ENCODE data around the gene IFIT3. TPM values are rescaled to one million over a fixed set of nuclear protein-coding genes. Genes with fewer than 3 reads are reported as not detected.
"Not testable (repeated sequence)": the region's sequence is repeated elsewhere in the genome, so short reads cannot be mapped to it uniquely, and the experiment has no call there.

IFIT3 gene
- total RNA-seq, 1 donor from 2014 or later, result 11.2 TPM

DNA sequence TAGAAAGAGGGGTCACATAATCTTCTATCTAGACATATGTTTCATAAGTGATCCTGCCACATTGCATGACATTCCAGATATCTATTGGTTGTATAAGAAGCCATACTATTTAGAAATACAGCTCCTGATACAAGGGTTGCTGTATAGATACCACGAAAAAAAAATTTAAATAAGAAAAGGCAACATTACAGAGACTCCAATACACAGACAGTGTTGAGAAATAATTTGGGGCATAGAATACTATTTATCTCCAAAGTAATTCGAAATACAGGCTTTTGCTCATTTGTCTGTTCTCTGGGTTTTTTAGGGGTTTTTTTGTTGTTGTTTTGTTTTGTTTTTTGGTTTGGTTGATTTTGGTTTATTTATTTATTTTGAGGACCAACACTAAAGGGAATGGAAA lies 23.4 kb upstream of the IFIT3 start:
- no peak for DNase-seq

DNA sequence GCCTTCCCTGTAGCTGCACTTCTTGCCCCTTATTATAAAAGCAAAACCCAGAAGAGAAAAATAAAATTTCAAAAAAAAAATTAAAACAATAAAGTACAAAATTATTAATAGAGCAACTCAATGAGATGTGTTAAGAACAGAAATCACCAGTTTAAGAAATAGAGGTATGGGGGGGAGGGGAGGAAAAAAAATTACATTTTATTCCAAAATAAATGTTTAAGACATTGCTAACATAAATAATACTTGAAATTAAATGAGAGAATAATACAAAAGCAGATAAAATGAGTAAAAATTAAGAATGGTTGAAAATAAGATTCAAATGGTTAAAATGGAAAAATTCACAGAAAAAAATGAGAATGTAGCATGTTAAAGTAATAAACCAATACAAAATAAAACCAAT lies 22.9 kb upstream of the IFIT3 start:
- no peak for DNase-seq

DNA sequence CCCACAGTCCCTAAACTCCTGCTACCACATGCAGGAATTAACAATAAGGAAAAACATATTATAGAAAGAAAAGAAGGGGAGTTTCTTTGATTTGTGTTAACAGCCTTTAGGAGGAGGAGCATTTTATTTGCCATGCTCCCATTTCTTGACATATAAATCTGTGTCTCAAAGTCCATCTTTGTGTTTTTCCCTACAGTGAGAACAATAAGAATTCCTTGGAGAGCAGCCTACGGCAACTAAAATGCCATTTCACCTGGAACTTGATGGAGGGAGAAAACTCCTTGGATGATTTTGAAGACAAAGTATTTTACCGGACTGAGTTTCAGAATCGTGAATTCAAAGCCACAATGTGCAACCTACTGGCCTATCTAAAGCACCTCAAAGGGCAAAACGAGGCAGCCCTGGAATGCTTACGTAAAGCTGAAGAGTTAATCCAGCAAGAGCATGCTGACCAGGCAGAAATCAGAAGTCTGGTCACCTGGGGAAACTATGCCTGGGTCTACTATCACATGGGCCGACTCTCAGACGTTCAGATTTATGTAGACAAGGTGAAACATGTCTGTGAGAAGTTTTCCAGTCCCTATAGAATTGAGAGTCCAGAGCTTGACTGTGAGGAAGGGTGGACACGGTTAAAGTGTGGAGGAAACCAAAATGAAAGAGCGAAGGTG lies 21.9 kb upstream of the IFIT3 start:
- DNase-seq, result no peak

DNA sequence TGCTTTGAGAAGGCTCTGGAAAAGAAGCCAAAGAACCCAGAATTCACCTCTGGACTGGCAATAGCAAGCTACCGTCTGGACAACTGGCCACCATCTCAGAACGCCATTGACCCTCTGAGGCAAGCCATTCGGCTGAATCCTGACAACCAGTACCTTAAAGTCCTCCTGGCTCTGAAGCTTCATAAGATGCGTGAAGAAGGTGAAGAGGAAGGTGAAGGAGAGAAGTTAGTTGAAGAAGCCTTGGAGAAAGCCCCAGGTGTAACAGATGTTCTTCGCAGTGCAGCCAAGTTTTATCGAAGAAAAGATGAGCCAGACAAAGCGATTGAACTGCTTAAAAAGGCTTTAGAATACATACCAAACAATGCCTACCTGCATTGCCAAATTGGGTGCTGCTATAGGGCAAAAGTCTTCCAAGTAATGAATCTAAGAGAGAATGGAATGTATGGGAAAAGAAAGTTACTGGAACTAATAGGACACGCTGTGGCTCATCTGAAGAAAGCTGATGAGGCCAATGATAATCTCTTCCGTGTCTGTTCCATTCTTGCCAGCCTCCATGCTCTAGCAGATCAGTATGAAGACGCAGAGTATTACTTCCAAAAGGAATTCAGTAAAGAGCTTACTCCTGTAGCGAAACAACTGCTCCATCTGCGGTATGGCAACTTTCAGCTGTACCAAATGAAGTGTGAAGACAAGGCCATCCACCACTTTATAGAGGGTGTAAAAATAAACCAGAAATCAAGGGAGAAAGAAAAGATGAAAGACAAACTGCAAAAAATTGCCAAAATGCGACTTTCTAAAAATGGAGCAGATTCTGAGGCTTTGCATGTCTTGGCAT lies 21.1 kb upstream of the IFIT3 start:
- DNase-seq, result no peak

DNA sequence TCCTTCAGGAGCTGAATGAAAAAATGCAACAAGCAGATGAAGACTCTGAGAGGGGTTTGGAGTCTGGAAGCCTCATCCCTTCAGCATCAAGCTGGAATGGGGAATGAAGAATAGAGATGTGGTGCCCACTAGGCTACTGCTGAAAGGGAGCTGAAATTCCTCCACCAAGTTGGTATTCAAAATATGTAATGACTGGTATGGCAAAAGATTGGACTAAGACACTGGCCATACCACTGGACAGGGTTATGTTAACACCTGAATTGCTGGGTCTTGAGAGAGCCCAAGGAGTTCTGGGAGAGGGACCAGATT lies 20.6 kb upstream of the IFIT3 start:
- DNase-seq, result no peak

DNA sequence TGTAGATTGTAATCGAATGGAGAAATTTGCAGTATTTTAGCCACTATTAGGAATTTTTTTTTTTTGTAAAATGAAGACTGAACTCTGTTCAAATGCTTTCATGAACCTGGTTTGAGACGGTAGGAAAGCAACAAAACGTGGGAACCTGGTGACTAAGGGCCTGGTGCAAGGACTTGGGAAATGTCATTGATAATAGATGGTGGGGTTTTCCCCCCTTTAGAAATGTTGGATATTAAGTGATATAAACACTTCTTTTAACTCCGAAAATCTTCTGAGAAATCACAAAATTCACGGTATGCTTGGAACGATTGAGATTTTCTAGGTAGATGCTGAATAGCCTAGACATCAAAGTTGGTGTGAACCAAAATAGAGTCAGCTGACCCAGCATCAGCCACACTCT lies 19.5 kb upstream of the IFIT3 start:
- DNase-seq, result no peak

DNA sequence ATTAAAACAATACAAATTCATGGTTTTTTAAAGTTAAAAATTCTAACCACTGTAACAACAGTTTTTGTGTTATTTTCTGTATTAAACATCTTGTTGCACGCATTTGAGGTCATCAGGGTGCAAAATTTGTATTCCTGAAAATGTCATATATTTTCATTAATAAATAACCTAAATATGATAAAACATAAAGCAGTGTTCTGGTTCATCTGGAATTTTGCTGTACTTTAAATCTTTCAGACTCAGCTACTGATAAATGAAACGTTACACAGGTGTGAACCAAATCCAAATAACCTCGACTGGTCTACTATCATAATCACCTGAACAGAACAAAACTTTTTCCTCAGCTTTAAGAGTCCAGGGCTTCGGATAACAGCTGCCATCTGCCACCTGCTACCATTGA lies 19.1 kb upstream of the IFIT3 start:
- no peak for DNase-seq

DNA sequence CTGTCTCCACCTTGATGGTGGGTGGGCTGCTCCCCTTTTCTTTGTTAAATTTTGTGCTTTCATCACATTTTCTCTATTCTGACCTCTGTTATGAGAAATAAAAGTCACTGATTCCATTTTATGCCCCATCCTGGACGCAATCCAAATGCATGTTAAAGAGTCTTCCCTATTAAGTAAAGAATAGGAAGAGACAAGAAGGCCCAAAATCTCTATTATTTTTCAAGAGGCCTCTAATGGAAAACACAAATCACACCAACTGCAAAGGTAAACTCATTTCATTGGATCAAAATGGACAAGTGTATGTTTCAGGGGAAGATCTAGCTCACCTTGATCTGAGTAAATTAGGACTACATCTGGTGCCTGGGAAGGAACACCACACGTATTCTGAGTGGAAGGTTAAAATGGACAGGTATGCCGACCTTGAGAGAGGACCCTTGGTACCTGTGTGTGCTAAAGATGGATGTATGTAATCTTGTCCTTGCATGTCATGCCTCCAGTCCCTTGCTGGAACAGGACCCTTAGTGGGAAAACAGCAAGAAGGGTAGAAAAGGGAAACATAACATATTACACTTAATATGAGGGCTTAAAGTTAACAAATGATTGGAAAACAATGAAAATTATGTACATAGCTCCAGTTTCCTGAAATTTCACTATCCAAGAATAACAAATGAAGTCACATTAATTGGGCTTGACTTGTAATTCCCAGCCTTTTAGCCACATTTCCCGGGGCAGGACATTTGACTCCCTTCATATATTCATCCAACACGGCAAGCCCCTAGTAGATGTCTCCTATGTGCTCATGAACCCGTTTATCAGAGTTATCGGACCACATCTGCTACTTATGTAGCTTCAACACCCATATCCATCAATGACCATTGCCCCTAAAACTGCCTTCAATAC lies 18.4 kb upstream of the IFIT3 start:
- DNase-seq, result no peak

DNA sequence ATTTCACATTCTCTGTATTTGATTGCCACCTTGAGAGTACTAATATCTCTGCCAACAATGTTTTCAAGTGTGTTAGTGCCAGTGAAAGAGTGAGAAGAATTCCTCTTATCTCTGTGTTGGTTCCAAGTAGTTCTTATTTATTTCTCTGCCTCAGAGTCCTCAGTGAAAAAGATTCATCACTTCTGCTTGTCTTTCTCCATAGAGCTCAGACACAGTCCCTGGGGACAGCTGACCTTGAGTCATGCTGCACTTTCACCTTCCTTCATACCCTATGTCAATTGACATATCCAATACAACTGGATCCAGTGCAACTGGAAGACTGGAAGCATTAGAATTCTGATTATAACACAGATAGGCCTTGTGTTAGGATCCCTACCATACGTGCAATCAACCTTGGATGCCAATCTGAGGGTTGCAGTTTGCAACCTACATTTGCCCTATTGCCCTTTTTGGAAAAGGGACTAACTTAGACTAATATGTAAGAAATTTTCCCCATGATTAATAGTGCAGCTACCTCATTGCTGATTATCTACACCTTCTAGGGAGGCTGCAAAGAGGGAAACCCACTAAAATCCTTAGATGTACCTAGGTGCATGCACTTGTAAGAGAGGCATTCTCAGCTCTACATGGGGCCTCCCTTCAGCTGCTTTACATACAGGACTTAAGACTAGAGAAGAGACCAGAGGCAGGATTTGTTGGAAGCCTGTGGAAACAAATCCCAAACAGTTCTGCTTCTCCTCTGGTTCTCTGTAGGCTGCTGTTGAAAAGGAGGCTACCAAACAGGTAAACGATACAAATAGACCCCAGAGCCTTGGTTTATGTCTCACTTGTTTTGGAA lies 17.5 kb upstream of the IFIT3 start:
- DNase-seq, result no peak

DNA sequence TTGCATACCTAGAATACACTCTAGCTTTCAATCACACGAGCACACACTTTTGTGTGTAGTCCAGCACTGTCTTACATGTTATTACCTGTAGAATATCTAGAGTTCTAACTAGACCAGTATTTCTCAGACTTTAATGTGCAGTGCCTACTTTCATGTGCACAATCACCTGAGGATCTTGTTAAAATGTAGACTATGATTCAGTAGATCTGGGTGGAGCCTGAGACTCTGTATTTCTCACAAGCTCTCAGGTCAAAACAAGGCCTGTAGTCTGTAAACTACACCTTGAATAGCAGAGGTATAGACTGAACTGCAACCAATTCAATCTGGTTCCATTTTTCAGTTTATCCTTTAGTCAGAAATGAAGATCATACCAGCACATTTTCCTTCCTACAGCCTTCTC lies 14.8 kb upstream of the IFIT3 start:
- no peak for DNase-seq

DNA sequence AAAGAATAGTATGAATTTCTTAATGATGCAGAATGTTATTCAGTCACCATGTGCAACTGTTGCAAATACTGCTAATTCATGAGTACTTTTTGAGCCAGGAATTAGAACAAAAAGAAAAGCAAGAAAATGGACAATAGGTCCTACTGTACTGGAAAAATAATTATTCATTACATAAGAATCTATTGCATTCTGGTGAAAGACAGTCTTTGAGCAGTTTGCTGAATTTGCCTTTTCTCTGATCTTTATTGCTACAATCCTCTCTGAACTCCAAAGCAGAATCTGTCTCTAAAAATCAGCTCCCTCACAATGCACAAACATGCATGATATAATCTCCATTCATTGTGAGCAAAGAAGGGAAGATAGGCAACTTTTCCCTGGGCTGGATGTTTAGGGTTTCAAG lies 13.1 kb upstream of the IFIT3 start:
- peak; percentile 13 for DNase-seq

DNA sequence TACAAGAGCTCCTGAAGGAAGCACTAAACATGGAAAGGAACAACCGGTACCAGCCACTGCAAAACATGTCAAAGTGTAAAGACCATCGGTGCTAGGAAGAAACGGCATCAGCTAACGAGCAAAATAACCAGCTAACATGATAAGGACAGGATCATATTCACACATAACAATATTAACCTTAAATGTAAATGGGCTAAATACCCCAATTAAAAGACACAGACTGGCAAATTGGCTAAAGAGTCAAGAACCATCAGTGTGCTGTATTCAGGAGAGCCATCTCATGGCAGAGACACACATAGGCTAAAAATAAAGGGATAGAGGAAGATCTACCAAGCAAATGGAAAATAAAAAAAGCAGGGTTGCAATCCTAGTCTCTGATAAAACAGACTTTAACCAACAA lies 9.8 kb upstream of the IFIT3 start:
- not testable (repeated sequence) for DNase-seq

DNA sequence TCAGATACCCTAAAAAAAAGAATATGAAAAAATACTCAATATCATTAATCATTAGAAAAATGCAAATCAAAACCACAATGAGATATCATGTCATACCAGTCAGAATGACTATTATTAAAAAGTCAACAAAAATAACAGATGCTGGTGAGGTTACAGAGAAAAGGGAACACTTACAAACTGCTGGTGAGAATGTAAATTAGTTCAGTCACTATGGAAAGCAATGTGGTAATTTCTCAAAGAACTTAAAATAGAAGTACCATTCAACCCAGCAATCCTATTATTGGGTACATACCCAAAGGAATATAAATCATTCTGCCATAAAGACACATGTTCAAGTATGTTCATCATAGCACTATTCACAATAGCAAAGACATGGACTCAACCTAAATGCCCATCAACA lies 2.7 kb upstream of the IFIT3 start:
- DNase-seq, result not testable (repeated sequence)

DNA sequence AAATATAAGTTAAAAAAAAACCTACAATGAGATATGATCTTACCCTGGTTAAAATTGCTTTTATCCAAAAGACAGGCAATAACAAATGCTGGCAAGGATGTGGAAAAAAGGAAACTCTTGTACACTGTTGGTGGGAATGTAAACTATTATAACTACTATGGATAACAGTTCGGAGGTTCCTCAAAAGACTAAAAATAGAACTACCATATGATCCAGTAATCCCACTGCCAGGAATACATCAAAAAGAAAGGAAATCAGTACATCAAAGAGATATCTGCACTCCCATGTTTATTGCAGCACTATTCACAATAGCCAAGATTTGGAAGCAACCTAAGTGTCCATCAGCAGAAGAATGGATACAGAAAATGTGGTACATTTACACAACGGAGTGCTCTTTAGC lies 1.9 kb upstream of the IFIT3 start:
- not testable (repeated sequence) for DNase-seq

DNA sequence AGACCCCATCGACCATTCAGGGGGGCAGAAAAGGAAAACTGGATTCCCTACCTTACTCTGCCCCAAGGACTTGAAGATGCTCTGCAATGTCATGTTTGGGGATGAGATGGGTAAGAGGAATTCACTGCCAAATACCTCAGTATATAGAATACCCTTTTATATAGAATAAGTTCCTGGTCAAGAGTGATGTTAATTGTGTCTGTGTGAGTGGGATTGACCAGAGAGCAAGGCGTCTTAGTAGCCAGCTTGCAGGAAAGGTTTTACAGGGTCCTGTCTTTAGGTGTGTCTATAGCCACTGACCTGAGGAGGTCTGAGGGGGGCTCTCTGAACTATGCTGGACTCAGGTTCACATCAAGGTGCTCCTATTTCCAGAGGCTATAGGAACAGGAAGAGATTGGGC lies 1.4 kb downstream of the IFIT3 start:
- no peak for DNase-seq

DNA sequence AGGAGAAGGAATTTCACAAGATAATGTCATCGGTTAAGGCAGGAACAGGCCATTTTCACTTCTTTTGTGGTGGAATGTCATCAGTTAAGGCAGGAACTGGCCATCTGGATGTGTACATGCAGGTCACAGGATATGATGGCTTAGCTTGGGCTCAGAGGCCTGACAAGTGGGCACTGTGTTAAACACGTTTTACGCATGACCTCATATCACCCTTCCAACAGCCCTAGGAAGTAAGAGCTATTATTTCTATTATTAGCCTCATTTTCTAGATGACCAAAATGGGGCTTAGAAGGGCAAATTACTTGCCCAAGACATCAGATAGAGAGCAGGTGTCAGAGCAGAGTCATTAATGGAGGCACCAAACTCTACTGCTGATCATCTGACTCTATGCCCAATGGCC lies 2.2 kb downstream of the IFIT3 start:
- DNase-seq, result not testable (repeated sequence)

DNA sequence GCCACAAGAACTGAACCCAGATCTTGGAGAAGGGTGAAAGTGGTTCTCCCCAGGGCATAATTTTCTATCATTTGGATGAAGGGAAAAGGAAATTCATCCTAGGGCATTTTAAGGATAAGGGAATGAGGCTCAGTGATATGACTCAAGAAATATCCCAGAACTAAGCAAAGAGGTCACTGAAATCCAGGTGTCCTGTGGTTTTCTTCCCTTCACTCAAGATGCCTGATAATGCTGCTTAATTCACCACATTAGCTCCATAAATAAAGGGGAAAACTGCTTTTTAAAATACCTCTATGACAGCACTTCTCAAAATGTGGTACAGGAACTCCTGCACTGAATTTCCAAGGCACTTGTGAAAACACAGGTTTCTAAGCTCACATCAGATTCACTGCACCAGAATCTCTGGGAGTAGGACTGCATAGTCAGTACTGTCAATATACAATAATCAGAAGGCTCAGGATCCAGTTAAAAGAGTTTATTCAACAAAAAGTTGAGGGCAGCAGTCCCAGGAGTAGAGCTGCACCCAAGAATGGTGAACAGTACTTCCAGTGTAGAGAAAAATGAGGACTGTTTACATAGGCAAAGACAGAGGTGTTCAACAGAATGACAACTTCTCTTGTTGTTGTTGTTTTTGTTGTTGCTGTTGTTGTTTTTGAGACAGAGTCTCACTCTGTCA lies 2.9 kb downstream of the IFIT3 start:
- no peak for DNase-seq

DNA sequence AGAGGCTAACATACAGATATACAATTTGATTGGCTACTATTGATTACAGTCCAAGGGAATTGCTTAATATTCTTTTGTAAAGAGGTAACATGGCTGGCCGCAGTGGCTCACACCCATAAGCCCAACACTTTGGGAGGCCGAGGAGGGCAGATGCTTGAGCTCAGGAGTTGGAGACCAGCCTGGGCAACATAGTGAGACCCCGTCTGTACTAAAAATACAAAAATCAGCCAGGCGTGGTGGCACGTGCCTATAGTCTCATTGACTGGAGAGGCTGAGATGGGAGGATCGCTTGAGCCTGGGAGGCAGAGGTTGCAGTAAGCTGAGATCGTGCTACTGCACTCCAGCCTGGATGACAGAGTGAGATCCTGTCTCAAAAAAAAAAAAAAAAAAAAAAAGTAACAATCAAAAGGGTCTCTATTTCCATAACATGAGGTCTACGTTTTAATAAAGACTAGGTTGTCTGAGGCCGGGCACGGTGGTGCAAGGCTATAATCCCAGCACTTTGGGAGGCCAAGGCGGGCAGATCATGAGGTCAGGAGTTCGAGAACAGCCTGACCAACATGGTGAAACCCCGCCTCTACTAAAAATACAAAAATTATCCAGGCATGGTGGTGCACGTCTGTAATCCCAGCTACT lies 3.8 kb downstream of the IFIT3 start:
- DNase-seq, result not testable (repeated sequence)

DNA sequence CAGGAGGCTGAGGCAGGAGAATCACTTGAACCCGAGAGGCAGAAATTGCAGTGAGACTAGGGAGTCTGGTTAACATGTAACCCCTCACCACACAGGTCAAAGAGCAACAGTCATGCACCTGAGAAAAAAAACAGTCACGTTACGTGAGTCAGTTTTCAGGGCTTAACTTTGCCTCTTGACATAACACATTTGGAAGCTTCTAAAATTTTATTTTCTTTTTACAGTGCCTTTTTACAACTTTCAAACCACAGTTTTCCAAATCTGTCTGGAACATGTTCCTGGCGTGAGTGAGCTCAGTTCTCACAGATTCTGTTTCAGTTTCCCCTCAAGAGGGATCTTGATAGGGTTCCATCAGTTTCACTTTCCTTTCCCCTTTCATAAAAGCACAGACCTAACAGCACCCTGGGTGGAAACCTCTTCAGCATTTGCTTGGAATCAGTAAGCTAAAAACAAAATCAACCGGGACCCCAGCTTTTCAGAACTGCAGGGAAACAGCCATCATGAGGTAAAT lies 4.4 kb downstream of the IFIT3 start:
- peak; percentile 80 for DNase-seq

DNA sequence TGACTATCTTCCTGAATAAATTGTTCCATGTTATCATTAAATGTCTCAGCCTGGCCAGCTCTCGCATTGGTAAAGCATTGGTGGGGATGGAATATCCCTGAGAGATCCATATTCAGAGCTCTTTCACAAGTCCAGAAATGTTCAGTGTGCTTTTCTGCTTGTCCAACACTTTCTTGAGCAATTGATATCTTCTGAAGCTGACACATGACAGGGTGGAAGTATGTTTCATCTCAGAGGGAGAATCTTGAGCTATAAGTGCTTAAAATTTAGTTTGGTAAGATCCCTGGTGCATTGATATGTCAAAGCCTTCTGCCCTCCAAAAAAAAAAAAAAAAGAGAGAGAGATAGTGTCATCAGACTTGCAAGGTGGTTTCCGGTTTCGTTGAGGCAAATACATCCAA lies 7.4 kb downstream of the IFIT3 start:
- no peak for DNase-seq

DNA sequence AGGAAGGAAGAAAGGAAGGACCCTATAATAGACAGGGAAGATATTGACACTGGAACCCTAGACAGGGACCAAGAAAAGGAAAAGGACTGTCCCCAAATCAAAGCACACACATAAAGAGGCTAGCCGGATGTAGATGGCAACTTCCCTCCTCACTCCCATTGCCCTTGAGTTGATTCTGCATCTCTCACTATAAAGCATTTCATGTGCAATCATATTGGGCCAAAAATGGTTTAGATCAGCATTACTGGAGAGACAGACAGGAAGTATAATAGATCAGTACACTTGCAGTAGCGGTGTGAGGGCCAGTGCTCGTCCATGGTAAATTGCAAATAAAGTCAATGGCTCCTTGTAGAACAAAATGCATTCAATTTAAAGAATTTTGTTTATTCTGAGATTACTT lies 8.4 kb downstream of the IFIT3 start:
- no peak for DNase-seq

All from skin of body (tissue), 2 donors.